Choroid plexus epithelial cell (primary cell): ENCODE data around the gene IGF1.

Experiments
- DNase-seq: peaks from one replicate; pipeline ENCODE4 v3.0.0-alpha.2; 2010; ENCODE audit warnings: low read depth
- H3K4me3 ChIP-seq: 2 replicates; pipeline ENCODE4 v1.5.1; 2011; ENCODE audit warnings: low read depth, mild to moderate bottlenecking, control low read depth, low read length, moderate library complexity
- CTCF ChIP-seq: conservative IDR thresholded peaks from 2 replicates; pipeline ENCODE4 v1.5.1; 2011; ENCODE audit warnings: low read depth, mild to moderate bottlenecking, control low read depth, inconsistent platforms, low read length, moderate library complexity

IGF1 gene

DNA sequence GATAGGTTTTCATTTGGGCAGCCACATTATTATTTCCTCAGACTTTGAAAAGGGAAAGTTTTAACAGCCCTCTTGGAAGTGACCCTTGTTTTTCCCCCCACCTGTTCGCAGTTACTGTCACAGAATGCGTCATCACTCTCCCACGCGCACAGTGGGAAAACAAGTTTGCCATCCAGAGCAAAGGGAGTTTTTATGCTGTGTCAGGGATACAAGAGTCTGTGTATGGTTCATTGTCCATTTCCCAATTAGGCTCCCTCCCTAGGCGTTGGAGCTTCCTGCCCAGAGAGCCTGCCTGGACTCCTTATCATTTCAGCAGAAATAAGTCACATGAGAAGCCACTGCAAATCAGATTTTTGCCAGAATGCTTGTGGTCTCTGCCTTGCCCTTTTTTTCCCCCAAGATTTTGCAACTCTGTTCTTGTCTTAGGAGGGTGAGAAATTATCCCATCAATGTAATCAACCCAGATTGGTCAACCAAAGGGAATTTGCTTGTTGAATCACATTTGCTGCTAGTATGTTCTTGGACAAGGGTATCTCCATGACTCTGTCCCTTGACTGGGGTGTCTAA, 104.1 kb downstream of the IGF1 start:
- no peak for TF ChIP-seq CTCF
- no peak overlapping the region for H3K4me3 ChIP-seq
- no peak for DNase-seq

GRCh38 chr12:102374190-102374589, 106.2 kb downstream of the IGF1 start:
- H3K4me3 ChIP-seq = no peak overlapping the region
- no peak for TF ChIP-seq CTCF
- DNase-seq = no peak

- no peak overlapping the region for H3K4me3 ChIP-seq
- DNase-seq = no peak
- no peak for TF ChIP-seq CTCF
Observed at GRCh38 chr12:102372087-102372486, 108.3 kb downstream of the IGF1 start.

GRCh38 chr12:102371165-102371564, 109.2 kb downstream of the IGF1 start:
- no peak for TF ChIP-seq CTCF
- H3K4me3 ChIP-seq = no peak overlapping the region
- DNase-seq = no peak

GRCh38 chr12:102369876-102370275, 110.5 kb downstream of the IGF1 start:
- no peak for DNase-seq
- no peak for TF ChIP-seq CTCF
- no peak overlapping the region for H3K4me3 ChIP-seq

- no peak for TF ChIP-seq CTCF
- no peak overlapping the region for H3K4me3 ChIP-seq
Observed at GRCh38 chr12:102365365-102365764, 115.0 kb downstream of the IGF1 start.

GRCh38 chr12:102364709-102365108, 115.7 kb downstream of the IGF1 start:
- no peak for DNase-seq
- no peak overlapping the region for H3K4me3 ChIP-seq
- TF ChIP-seq CTCF = no peak

More at GRCh38 chr12:102365365-102365764, 115.0 kb downstream of the IGF1 start:
- DNase-seq = no peak
